HG03521 (cell line): Measurements from ENCODE around the gene AMZ1.
"Not testable (repeated sequence)": the region's sequence is repeated elsewhere in the genome, so short reads cannot be mapped to it uniquely, and the experiment has no call there.

ENCODE experiments used
- ATAC-seq: cut with Tn5 transposase; IDR thresholded peaks from one replicate; pipeline ENCODE4 v1.9.1; 2021; ENCODE audit warnings: mild to moderate bottlenecking, moderate library complexity; ENCODE audit not compliant: unreplicated experiment

The AMZ1 gene

GRCh38 chr7:2689343-2689847, 1.4 kb downstream of the AMZ1 start:
- no peak for ATAC-seq

GRCh38 chr7:2689951-2690705, 2.1 kb downstream of the AMZ1 start:
- ATAC-seq, result no peak

- ATAC-seq, result no peak
Observed at GRCh38 chr7:2691011-2691707, 3.2 kb downstream of the AMZ1 start.

GRCh38 chr7:2691932-2692439, 4.0 kb downstream of the AMZ1 start:
- not testable (repeated sequence) for ATAC-seq

DNA sequence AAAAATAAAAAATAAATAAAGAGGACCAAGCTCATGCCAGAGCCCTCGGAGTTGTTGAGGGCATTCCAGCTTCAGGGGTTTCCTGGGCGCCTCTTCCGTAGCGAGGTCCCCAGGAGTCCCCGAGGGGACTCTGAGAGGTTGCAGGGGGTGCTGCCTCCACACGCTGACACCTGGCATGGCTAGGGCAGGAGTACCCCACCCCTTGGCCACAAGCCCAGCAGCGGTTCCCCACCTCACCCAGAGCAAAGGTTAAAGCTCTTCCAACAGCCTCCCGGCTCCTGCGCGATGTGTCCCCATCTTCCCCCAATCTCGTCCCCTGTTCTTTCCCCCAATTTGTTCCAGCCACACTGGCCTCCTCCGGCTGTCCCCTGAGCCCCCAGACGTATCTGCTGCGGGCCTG, 4.5 kb downstream of the AMZ1 start:
- no peak for ATAC-seq

DNA sequence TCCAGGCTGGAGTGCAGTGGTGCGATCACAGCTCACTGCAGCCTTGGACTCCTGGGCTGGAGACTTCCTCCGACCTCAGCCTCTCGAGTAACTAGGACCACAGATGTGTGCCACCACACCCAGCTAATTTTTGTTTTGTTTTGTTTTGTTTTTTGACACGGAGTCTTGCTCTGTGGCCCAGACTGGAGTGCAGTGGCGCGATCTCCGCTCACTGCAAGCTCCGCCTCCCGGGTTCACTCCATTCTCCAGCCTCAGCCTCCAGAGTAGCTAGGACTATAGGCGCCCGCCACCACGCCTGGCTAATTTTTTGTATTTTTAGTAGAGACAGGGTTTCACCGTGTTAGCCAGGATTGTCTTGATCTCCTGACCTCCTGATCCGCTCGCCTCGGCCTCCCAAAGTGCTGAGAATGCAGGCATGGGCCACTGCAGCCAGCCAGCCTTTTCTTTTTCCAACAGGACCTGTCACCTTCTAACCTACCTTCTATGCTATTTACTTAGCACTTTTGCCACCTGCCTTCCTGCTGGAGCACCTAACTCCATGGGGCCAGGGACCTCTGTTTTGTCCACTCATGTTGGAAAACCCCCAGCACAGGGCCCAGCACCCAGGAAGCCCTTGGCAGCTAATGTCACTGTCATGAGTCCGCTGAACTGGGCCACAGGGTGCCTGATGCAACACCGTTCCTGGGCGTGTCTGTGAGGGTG, 5.6 kb downstream of the AMZ1 start:
- not testable (repeated sequence) for ATAC-seq

GRCh38 chr7:2694122-2694436, 6.1 kb downstream of the AMZ1 start:
- not testable (repeated sequence) for ATAC-seq

DNA sequence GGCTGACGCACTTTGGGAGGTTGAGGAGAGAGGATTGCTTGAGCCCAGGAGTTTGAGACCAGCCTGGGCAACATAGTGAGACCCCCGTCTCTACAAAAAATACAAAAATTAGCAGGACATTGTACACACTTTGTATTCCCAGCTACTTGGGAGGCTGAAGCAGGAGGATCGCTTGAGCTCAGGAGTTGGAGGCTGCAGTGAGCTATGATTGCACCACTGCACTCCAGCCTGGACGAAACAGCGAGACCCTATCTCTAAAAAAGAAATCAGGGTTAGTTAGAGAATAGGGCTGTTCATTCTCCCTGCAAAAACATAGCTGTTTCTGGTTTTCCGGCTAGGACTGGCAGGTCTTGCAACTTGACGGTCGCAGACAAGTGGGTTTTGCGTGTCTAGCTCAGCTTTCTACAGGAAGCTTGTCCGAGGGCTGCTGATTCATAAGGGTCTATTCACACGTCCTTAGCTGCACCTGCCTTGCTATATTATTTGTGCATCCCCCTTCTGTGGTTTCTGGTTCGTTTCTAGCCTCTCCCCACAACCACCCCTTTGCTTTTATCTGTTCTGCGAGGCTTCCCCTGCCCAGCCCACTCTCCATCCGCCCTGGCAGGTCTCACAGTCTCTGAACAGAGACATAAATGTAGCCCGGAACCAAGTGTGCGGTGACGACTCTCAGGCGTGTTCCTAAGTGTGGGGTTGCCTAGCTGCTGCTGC, 10.7 kb downstream of the AMZ1 start:
- peak; percentile 93 for ATAC-seq

DNA sequence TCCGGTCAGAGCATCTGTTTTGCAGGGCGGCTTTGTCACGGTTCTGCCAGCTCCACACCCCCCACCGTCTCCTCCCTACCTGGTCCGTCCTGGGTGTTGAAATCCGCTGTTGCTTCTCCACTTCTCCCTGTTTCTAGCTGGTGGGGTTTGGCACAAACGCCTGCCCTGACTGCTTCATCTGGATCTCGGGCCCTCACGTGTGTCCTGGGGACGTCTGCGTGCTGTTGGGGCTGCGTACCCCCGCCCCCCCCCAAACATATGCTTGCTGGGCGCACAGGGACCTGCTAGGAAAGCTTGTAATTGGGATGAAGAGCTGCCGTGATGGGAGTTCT, 11.3 kb downstream of the AMZ1 start:
- ATAC-seq, result no peak

DNA sequence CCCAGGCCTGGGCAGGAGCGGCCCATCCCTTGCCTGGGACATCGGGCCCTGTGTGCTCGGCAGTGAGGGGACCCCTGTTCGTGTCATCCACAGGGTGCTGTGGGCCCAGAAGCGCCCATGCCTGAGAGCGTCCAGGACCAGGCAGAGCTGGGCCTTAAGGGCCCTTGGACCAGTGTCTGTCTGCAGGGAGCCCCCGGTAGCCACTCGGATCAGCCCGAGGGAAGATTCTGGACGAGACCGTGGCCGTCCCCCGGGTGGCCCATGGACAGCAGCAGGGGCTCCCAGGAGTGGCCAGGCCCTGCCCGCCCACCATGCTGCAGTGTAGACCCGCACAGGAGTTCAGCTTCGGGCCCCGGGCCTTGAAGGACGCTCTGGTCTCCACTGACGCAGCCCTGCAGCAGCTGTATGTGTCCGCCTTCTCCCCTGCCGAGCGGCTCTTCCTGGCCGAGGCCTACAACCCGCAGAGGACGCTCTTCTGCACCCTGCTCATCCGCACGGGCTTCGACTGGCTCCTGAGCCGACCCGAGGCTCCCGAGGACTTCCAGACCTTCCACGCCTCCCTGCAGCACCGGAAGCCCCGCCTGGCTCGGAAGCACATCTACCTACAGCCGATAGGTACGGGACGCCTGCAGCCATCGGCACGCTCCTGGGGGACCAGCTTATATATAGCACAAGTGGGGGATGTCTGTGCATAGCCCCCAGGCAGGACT, 12.3 kb downstream of the AMZ1 start:
- ATAC-seq, result no peak

- ATAC-seq, result no peak
Observed at GRCh38 chr7:2701424-2701823, 13.4 kb downstream of the AMZ1 start.

DNA sequence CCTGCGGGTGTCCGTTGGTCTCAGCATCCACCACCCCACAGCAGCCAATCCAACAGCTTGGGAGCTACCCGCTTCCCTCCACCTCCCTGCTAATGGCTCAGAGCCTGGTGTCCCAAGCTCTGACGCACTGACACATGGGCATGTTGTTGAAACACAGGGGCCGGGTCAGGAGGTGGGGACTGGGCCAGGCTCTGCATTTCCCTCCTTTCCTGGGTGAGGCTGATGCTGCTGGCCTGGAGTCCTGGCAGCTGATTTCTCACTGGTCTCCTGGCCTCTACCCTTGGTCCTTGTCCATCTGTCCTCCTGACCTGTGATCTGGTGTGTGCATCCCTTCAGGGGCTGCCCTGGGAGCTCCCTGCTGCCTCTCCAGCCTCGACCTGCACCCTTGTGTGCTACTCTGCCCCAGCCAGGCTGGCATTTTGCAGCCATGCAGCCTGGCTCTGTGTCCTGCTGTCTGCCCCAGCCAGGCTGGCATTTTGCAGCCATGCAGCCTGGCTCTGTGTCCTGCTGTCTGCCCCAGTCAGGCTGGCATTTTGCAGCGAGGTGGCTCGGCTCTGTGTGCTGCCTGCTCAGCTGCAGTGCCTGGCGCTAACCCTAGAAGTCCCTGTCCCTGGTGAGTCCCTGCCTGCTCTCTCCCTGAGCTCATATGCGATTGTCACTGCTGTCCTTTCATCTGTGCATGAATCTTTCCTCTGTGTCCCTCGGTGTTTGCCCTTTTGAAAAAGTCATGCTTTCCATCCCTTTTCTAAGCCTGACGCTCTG, 14.0 kb downstream of the AMZ1 start:
- no peak for ATAC-seq

DNA sequence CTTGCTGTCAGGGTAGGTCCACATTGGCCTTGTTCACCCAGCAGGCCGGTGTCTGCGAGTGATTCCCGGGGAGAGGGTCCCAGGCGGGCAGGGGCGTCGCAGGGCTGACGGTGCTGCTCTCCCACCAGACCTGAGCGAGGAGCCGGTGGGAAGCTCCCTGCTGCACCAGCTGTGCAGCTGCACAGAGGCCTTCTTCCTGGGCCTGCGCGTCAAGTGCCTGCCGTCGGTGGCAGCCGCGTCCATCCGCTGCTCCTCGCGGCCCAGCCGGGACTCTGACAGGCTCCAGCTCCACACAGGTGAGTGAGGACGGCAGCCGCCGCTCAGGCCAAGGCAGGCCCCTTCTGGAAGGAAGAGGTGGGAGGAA, 14.6 kb downstream of the AMZ1 start:
- no peak for ATAC-seq

GRCh38 chr7:2705371-2706096, 17.5 kb downstream of the AMZ1 start:
- ATAC-seq, result no peak

DNA sequence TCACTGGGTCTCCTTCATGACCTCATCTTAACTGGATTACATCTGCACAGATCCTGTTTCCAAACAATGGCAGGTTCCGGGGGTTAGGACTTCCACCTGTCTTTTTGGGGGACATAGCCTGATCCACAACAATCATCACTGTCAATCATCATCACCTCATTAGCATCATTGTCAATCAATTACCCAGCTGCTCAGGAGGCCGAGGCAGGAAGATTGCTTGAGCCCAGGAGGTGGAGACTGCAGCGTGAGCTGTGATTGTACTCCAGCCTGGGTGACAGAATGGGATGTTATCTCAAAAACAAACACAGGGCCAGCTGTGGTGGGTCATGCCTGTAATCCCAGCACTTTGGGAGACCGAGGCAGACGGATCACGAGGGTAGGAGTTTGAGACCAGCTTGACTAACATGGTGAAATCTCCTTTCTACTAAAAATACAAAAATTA, 18.7 kb downstream of the AMZ1 start:
- ATAC-seq, result no peak

- no peak for ATAC-seq
Observed at GRCh38 chr7:2707481-2707880, 19.5 kb downstream of the AMZ1 start.

DNA sequence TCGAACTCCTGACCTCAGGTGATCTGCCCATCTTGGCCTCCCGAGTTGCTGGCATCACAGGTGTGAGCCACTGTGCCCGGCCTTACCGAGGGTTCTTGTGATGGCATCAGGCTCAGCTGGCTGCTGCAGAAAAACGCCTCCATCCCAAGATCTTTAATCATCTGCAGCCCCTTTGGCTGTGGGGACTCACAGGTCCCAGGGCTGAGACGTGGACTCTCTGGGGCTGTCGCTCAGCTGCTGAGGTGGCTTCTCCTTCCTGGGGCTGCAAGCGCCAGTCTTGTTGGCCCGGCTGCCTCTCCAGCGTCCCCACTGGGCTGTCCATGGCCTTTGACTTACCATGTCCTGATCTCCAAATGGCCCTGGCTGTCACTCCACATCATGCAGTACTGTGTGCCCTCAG, 20.0 kb downstream of the AMZ1 start:
- no peak for ATAC-seq

- ATAC-seq, result no peak
Observed at GRCh38 chr7:2708547-2709310, 20.7 kb downstream of the AMZ1 start.
